Left renal cortex interstitium (tissue), 4 donors: ENCODE measurements around the gene KAZALD1. TPM values are rescaled to one million over a fixed set of nuclear protein-coding genes. Genes with fewer than 3 reads are reported as not detected.
A peak's percentile ranks its signal among the peaks of the same experiment; 100 is the strongest.

Source experiments
- DNase-seq, 4 donors: peaks; one replicate each; pipeline ENCODE4 v3.0.0-alpha.2; 2013; ENCODE audit warnings: low read depth in 4 of 4, low spot score in 2 of 4, missing footprints in 1 of 4
- polyA plus RNA-seq, 4 donors: library from polyadenylated mRNA; unstranded; fragments of 120-200 nt; gene quantifications; one replicate each; pipeline ENCODE4 v1.2.1, GENCODE V29; 2013; ENCODE audit not compliant: insufficient read length in 4 of 4

Gene KAZALD1
- polyA plus RNA-seq, 4 donors: 9.0 to 18.8 (median 13.3) TPM

DNA sequence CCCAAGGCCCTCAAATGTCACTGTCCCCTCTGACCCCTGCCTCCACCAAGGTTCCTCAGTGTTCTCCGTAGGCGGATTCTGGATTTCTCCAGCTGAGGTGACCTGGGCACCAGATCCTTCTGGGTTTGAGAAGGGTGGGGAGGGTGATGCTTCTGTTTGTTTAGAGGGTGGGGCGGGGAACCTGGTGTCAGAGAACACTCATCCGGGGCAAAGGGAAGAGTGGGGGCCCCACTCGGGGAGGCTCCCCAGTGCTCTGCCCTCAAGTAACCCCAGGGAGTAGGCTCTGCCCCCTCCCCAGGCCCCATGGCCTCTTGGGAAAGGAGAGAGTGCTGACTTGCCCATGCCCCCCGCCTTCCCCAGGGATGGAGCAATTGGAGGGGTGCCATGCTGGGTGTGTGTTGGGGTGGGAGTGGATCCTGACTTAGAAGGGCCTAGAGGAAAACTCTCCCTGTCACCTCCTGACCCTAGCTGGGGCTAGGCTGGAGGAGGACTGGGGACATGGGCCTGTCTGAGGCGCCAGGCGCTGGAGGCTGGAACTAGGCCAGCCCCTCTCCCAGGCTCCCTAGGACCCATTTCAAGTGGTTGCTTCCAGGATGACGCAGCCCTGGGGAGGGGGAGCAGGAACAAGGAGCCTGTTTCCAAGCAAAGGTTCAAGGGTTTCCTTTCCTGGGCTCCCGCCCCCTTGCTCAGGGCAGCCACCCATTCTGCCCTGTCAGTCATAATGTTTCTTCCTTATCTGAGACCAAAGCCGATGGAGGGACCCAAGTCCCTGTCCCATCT, 27.9 kb downstream of the KAZALD1 start:
- no peak for DNase-seq

DNA sequence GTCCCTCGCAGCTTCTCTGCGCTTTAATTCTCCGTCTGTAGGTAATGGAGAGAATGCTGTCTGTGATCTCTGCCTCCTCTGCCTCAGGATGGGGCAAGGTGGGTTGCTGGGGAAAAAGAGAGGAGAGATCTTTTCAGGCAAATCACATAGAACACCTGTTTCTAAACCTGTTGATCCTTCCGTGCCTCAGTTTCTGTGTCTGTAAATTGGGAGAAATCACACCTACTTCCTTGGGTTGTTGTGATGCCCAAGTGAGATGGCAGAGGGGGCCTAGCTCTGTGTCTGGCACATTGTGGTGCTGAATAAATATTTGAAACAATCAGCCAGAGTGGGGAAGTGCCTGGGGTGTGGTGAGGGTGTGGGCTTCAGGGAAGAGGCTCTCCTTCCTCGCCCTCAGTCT, 28.8 kb downstream of the KAZALD1 start:
- DNase-seq: no peak

GRCh38 chr10:101091546-101092290, 29.9 kb downstream of the KAZALD1 start:
- no peak for DNase-seq

DNA sequence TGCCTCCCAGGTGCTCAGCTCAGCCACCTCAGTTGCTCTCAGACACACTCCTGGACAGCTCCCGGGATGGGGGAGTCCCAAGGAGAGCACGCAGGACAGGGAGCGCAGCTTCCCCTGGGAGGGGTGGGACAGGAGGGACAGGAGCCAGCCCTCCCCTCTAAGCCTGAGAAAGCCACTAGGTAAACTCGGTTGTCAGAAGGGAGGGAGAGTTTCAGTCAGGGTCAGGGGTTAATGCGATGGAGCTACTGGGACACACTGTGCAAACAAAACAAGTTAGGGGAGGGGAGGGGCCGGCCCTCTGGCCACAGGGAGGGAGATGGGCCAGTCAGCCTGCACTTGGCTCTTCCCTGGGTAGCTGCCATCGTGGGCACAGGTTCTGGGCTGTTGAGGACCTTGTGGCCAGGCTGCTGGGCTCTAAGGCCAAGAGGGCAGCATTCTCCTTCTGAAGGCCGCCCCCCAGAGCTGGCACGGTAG, 31.1 kb downstream of the KAZALD1 start:
- no peak for DNase-seq

DNA sequence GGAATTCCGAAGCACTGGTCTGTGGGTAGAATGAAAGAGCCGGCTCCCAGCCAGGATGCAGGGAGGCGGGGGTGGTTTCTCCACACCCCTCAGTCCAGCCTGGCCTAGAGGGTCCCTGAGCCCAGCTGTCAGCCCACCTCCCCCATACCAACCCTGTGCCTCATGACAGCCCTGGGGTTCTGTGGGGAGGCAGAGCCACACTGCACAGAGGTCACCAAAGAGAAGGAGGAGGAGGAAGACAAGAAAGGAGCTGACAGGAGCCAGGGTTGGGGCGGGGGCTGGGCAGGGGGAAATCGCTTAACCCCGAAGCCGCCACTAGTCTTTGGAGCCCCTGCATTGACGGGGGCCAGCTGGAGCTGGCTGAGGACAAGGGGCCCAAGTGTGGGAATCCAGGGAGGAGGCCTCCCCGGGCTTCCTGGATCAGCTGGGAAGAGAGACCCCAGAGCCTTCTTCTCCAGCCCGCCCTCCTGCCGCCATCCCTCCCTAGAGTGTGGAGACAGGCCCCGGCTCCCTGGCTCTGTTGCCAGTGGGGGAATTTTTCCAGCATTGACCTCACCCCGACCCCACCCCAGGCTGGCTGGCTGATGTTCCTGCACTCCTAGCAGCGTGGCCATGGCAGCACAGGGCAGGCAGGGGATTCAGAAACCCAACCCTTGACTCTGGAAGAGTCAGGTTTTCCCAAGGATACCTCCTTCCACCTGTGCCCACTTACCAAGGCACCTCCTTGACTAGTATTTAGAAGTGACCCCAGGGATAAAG, 32.5 kb downstream of the KAZALD1 start:
- DNase-seq: no peak

DNA sequence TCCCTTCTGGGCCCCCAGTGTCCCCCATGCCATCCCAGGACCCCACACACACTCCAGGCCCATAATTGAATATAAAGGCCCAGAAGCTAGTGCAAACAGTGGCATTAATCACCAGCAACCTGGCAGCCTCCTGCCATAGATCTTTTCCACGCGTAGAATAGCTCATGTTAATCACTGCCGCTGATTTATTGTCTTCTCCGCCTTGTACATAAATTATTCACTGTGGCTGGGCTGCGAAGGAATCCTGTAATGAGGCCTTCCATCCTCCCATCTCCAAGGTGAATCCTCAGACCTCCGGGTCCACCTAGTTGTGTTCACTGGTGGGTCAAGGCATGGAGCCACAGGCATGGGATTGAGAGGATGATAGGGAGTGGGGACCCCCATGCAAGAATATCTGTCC, 33.2 kb downstream of the KAZALD1 start:
- DNase-seq: no peak

DNA sequence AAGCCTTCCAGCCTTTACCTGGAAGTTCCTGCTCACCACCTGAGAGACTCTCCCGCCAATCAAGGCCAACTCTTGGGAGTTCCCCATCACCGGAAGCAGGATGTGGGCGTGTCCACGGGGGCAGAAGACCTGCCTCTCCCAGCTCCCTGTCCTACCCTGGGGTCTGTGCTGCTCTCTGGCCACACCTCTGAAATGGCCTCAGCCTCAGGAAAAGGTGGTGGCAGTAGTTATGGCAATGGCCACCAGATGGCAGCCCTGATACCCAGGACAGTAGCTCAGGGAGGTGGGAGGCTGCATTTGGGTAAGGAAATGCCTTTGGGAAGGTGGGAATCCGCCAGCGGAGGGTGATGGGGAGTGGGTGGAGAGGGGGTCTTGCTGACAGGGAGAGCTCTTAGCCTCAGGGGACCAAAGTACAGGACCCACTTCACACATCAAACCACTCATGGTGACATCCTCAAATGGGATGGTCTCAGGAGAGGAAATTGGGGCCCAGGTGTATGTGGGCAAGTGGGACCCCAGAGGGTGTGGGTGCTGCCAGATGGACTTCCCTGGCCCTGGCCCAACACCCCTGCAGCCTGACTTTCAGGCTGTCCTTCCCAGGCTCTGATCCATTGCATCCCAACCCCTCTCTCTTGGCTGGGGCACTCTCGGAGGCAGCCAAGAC, 33.9 kb downstream of the KAZALD1 start:
- DNase-seq: peak in 1 of 4 donors; percentile 54

GRCh38 chr10:101096378-101096777, 34.6 kb downstream of the KAZALD1 start:
- no peak for DNase-seq

GRCh38 chr10:101097881-101098280, 36.1 kb downstream of the KAZALD1 start:
- no peak for DNase-seq

DNA sequence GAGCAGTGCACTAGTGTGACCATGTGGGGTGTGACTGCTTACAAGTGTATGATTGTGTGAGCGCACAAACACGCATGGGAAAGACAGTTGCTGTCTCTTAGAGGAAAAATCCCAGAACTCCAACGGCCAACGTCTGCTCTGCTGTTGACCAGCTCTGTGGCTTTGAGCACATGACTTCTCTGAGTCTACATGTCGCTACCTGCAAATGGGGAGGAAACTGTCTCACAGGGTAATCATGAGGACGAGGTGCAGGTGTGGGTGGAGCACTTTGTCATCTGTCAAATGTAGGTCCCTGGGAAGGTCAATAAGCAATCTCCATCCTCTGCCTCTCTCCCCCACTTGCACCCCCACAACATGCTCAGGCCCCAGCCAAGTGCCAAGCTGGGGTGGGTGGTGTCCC, 38.1 kb downstream of the KAZALD1 start:
- no peak for DNase-seq

- no peak for DNase-seq
Measured at GRCh38 chr10:101101372-101101881, 39.6 kb downstream of the KAZALD1 start.

GRCh38 chr10:101103430-101103829, 41.6 kb downstream of the KAZALD1 start:
- no peak for DNase-seq

DNA sequence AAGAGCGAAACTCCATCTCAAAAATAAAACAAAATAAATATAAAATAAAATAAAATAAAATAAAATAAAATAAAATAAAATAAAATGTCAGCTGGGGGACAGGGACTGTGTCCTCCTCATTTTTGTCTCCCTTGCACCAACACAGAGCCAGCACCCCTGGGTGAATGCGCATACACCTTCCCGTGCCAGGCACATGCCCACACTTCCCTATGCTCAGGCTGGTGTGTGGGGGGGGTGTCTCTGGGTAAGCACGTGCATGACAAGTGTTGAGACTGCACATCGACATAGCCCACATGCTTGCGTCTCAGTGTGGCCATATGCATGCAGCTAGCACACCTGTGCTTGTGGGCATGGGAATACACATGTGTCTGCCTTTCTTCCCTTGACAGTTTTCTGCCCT, 44.6 kb downstream of the KAZALD1 start:
- no peak for DNase-seq

GRCh38 chr10:101107771-101108170, 46.0 kb downstream of the KAZALD1 start:
- DNase-seq: no peak

DNA sequence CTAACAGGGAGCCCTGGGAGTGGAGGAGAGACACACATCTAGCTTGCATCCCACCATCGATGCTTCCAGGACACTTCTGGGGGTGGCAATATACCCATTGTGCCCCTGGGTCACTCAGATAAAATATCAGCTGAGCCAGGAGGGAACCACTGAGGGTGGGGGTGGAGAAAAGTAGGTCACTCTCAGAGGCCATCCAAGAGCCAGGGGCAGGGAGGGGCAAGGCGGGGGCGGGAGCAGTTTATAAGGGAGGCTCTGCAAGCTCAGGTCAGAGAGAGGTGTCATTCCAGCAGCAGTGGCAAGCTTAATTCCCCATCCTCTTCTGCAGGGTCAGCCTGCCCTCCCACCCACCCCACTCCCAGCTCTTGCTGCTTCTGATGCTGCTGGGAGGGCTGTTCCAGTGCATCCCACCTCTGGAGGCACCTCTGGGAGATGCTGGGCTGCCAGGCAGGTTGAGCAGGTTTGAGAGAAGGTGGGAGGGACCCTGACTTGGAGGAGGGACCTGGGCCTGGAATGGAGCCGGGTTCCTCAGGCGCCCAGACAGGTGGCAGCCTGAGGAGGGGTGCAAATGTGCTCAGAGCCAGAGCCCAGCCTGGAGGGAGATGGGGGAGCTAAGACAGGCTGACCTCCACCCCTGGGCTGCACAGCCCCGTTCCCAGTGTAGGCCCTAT, 49.2 kb downstream of the KAZALD1 start:
- DNase-seq: no peak

- DNase-seq: no peak
Measured at GRCh38 chr10:101111547-101111946, 49.8 kb downstream of the KAZALD1 start.

GRCh38 chr10:101112799-101113594, 51.2 kb downstream of the KAZALD1 start:
- DNase-seq: no peak

DNA sequence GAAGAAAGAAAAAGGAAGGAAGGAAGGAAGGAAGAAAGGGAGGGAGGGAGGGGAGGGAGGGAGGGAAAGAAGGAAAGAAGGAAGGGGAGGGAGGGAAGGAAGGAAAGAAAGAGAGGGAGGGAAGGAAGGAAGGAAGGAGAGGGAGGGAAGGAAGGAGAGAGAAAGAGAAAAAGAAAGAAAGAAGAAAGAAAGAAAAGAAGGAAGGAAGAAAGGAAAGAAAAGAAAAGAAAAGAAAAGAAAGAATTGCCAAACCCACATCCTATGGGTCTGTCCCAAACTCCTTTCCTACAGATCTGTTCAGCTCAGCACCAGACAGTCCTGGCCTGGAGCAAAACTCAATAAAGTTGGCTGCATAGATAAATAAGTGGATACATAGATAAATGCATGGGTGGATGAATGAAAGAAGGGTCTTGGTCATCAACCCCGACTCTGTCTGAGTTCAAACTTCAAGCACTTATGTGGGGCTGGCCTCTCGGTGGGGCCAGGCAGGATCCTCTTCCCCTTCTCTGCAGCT, 52.2 kb downstream of the KAZALD1 start:
- no peak for DNase-seq

DNA sequence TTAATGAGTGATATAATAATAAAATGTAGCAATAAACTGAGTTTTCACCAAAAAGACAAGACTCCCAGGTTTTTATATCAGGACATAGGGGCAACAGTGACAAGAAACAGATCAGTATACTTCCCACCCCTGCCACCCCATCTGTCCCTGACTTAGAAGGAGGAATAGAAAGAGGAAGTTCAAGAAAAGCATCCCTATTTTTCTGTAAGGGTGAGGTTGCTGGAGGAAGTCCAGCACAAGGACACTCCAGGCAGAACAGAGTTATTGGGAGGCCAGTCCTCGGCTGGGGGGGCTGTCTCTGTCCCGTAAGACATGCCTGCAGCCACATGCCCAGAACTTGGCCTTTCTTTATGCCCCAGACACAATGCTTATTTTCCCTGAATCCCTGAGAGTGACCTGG, 52.9 kb downstream of the KAZALD1 start:
- DNase-seq: no peak
